ENCODE measurements around the gene CPXM2. TPM values are rescaled to one million over a fixed set of nuclear protein-coding genes. Genes with fewer than 3 reads are reported as not detected.

The CPXM2 gene
- polyA plus RNA-seq, 1 of the 3 experiments (the other 2 are of a cell fraction) = not detected

DNA sequence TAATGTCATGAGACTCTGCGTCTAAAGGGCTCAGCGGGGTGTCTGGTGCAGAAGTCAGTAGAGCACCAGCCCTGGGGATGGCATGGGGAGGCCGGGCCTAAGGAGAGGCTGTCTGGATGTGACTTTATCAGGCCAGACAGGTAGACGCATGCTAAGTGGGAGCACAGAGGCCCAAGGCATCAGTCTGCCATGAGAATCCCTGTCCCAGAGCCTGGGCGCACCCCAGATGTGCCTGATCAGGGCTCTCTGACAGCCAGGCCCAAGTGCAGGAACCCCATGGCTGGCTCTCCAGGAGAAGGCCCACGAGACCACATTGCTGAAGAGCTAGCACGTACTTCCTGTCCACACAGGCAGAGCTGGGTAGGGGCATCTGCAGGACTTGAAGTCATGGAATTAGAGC is 48.0 kb upstream of the CPXM2 start:
- Histone ChIP-seq H3K4me1 (ENCODE audit: control insufficient read depth in 1 of 2, insufficient read depth in 2 of 2, low read depth in 1 of 2, low read length in 1 of 2) (no peaks in the 10 kb centered on the region; a peak in 1 of 4 replicates), H3K4me2 (no peak overlapping the region), H2AFZ (ENCODE audit: low read depth) (no peak overlapping the region), H3K79me2 (ENCODE audit: insufficient read depth) (no peaks in the 10 kb centered on the region), H3K27me3 (ENCODE audit: insufficient read depth) (no peaks in the 10 kb centered on the region), H3K9me3 (no peaks in the 10 kb centered on the region), H3K27ac (ENCODE audit: low read depth in 2 of 2, low read length in 1 of 2) (no peak overlapping the region), H4K20me1 (ENCODE audit: insufficient read depth) (no peaks in the 10 kb centered on the region), H3K9ac (no peak overlapping the region), H3F3A (replicated peaks; ENCODE audit: insufficient read depth) (no peaks in the 10 kb centered on the region), H3K9me2 (no peaks in the 10 kb centered on the region), H3K4me3 (ENCODE audit: low read depth in 2 of 2, low read length in 1 of 2) (no peak overlapping the region), H3K36me3 (replicated peaks in 1 of 2; ENCODE audit: control insufficient read depth in 1 of 2, insufficient read depth in 2 of 2, low read length in 1 of 2) (no peaks in the 10 kb centered on the region)
- TF ChIP-seq, protein P1, sequence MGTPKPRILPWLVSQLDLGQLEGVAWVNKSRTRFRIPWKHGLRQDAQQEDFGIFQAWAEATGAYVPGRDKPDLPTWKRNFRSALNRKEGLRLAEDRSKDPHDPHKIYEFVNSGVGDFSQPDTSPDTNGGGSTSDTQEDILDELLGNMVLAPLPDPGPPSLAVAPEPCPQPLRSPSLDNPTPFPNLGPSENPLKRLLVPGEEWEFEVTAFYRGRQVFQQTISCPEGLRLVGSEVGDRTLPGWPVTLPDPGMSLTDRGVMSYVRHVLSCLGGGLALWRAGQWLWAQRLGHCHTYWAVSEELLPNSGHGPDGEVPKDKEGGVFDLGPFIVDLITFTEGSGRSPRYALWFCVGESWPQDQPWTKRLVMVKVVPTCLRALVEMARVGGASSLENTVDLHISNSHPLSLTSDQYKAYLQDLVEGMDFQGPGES (IDR thresholded peaks at IDR 0.05; ENCODE audit: low read depth, low read length) = no peak
- TF ChIP-seq EZH2phosphoT487 (IDR thresholded peaks at IDR 0.05; ENCODE audit: borderline replicate concordance, low read depth) (no peak), GABPA (IDR thresholded peaks at IDR 0.05; ENCODE audit: low read depth) (no peak), EP300 (IDR thresholded peaks at IDR 0.05; ENCODE audit: borderline replicate concordance in 1 of 2, low read depth in 1 of 2, low read length in 1 of 2) (no peak), YY1 (IDR thresholded peaks at IDR 0.05; ENCODE audit: low read depth) (no peak), NRF1 (IDR thresholded peaks at IDR 0.05; ENCODE audit: low read depth, low read length) (no peak), RCOR1 (IDR thresholded peaks at IDR 0.05; ENCODE audit: low read length) (no peak), FOXJ3 (CRISPR knock-in tag; IDR thresholded peaks at IDR 0.05) (no peak), MEF2A (IDR thresholded peaks at IDR 0.05; ENCODE audit: borderline replicate concordance, low read depth) (no peak), TCF12 (IDR thresholded peaks at IDR 0.05) (no peak), RFX5 (IDR thresholded peaks at IDR 0.05; ENCODE audit: low read length) (no peak), POLR2AphosphoS5 (IDR thresholded peaks at IDR 0.05; ENCODE audit: low read depth, low read length) (no peak), RXRA (IDR thresholded peaks at IDR 0.05; ENCODE audit: borderline replicate concordance, low read depth) (no peak), TEAD4 (IDR thresholded peaks at IDR 0.05; ENCODE audit: borderline replicate concordance, insufficient read depth) (no peak), MXI1 (IDR thresholded peaks at IDR 0.05; ENCODE audit: low read depth, low read length) (no peak)
- TF ChIP-seq, protein P2, sequence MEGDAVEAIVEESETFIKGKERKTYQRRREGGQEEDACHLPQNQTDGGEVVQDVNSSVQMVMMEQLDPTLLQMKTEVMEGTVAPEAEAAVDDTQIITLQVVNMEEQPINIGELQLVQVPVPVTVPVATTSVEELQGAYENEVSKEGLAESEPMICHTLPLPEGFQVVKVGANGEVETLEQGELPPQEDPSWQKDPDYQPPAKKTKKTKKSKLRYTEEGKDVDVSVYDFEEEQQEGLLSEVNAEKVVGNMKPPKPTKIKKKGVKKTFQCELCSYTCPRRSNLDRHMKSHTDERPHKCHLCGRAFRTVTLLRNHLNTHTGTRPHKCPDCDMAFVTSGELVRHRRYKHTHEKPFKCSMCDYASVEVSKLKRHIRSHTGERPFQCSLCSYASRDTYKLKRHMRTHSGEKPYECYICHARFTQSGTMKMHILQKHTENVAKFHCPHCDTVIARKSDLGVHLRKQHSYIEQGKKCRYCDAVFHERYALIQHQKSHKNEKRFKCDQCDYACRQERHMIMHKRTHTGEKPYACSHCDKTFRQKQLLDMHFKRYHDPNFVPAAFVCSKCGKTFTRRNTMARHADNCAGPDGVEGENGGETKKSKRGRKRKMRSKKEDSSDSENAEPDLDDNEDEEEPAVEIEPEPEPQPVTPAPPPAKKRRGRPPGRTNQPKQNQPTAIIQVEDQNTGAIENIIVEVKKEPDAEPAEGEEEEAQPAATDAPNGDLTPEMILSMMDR (IDR thresholded peaks at IDR 0.05) = no peak
- TF ChIP-seq, protein P3, sequence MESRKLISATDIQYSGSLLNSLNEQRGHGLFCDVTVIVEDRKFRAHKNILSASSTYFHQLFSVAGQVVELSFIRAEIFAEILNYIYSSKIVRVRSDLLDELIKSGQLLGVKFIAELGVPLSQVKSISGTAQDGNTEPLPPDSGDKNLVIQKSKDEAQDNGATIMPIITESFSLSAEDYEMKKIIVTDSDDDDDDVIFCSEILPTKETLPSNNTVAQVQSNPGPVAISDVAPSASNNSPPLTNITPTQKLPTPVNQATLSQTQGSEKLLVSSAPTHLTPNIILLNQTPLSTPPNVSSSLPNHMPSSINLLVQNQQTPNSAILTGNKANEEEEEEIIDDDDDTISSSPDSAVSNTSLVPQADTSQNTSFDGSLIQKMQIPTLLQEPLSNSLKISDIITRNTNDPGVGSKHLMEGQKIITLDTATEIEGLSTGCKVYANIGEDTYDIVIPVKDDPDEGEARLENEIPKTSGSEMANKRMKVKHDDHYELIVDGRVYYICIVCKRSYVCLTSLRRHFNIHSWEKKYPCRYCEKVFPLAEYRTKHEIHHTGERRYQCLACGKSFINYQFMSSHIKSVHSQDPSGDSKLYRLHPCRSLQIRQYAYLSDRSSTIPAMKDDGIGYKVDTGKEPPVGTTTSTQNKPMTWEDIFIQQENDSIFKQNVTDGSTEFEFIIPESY (IDR thresholded peaks at IDR 0.05; ENCODE audit: borderline replicate concordance, low read depth) = no peak
- TF ChIP-seq, protein P4, sequence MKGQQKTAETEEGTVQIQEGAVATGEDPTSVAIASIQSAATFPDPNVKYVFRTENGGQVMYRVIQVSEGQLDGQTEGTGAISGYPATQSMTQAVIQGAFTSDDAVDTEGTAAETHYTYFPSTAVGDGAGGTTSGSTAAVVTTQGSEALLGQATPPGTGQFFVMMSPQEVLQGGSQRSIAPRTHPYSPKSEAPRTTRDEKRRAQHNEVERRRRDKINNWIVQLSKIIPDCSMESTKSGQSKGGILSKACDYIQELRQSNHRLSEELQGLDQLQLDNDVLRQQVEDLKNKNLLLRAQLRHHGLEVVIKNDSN (IDR thresholded peaks at IDR 0.05; ENCODE audit: borderline replicate concordance, low read depth) = no peak
- TF ChIP-seq, protein P5, sequence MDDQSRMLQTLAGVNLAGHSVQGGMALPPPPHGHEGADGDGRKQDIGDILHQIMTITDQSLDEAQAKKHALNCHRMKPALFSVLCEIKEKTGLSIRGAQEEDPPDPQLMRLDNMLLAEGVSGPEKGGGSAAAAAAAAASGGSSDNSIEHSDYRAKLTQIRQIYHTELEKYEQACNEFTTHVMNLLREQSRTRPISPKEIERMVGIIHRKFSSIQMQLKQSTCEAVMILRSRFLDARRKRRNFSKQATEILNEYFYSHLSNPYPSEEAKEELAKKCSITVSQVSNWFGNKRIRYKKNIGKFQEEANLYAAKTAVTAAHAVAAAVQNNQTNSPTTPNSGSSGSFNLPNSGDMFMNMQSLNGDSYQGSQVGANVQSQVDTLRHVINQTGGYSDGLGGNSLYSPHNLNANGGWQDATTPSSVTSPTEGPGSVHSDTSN (IDR thresholded peaks at IDR 0.05) = no peak
- DNase-seq = no peak
- 51% methylated on average over 4 of the region's 7 CpGs for WGBS (ENCODE audit: low lambda C conversion rate)
- ChIA-PET POLR2A (no interaction called here), CTCF (no interaction called here)

Data from SK-N-SH (cell line).